Ramos (cell line): Measurements from ENCODE around the gene PDSS2.
"Not testable (repeated sequence)": the region's sequence is repeated elsewhere in the genome, so short reads cannot be mapped to it uniquely, and the experiment has no call there.

ENCODE experiments used
- in situ Hi-C: fragments of 300-500 bp; cut with MboI; formaldehyde crosslinking; loops from one replicate; pipeline ENCODE4 v1.14.3; 2022; ENCODE audit warnings: low sequenced_read_pairs; ENCODE audit not compliant: unreplicated experiment

Gene PDSS2

GRCh38 chr6:107479089-107479690, 19.8 kb upstream of the PDSS2 start:
- in situ Hi-C loops = no loop called here

GRCh38 chr6:107475826-107476225, 16.5 kb upstream of the PDSS2 start:
- in situ Hi-C loops = not testable (repeated sequence)

GRCh38 chr6:107475360-107475759, 16.0 kb upstream of the PDSS2 start:
- in situ Hi-C loops = not testable (repeated sequence)

- in situ Hi-C loops = no loop called here
Measured at GRCh38 chr6:107473660-107474059, 14.3 kb upstream of the PDSS2 start.

- in situ Hi-C loops = no loop called here
Measured at GRCh38 chr6:107470364-107470763, 11.0 kb upstream of the PDSS2 start.

GRCh38 chr6:107466062-107466461, 6.7 kb upstream of the PDSS2 start:
- in situ Hi-C loops = no loop called here

GRCh38 chr6:107460083-107460631, 793 bp upstream of the PDSS2 start:
- in situ Hi-C loops = no loop called here

GRCh38 chr6:107458672-107459282, 587 bp downstream of the PDSS2 start:
- in situ Hi-C loops = no loop called here

GRCh38 chr6:107448776-107449175, 10.6 kb downstream of the PDSS2 start:
- in situ Hi-C loops = no loop called here

GRCh38 chr6:107447663-107448216, 11.6 kb downstream of the PDSS2 start:
- in situ Hi-C loops = no loop called here

- in situ Hi-C loops = no loop called here
Measured at GRCh38 chr6:107444277-107444676, 15.1 kb downstream of the PDSS2 start.

- in situ Hi-C loops = no loop called here
Measured at GRCh38 chr6:107443608-107444267, 15.6 kb downstream of the PDSS2 start.

GRCh38 chr6:107442938-107443607, 16.3 kb downstream of the PDSS2 start:
- in situ Hi-C loops = no loop called here

GRCh38 chr6:107441682-107442081, 17.7 kb downstream of the PDSS2 start:
- in situ Hi-C loops = no loop called here

GRCh38 chr6:107440936-107441335, 18.4 kb downstream of the PDSS2 start:
- in situ Hi-C loops = no loop called here

GRCh38 chr6:107439406-107439805, 20.0 kb downstream of the PDSS2 start:
- in situ Hi-C loops = no loop called here

GRCh38 chr6:107437691-107438090, 21.7 kb downstream of the PDSS2 start:
- in situ Hi-C loops = no loop called here

- in situ Hi-C loops = no loop called here
Measured at GRCh38 chr6:107436881-107437280, 22.5 kb downstream of the PDSS2 start.

- in situ Hi-C loops = no loop called here
Measured at GRCh38 chr6:107435798-107436197, 23.6 kb downstream of the PDSS2 start.

- in situ Hi-C loops = no loop called here
Measured at GRCh38 chr6:107434812-107435211, 24.6 kb downstream of the PDSS2 start.

- in situ Hi-C loops = not testable (repeated sequence)
Measured at GRCh38 chr6:107425951-107426350, 33.4 kb downstream of the PDSS2 start.
